ENCODE data around the gene BNIP3.
"Not testable (repeated sequence)": the region's sequence is repeated elsewhere in the genome, so short reads cannot be mapped to it uniquely, and the experiment has no call there.

The BNIP3 gene

DNA sequence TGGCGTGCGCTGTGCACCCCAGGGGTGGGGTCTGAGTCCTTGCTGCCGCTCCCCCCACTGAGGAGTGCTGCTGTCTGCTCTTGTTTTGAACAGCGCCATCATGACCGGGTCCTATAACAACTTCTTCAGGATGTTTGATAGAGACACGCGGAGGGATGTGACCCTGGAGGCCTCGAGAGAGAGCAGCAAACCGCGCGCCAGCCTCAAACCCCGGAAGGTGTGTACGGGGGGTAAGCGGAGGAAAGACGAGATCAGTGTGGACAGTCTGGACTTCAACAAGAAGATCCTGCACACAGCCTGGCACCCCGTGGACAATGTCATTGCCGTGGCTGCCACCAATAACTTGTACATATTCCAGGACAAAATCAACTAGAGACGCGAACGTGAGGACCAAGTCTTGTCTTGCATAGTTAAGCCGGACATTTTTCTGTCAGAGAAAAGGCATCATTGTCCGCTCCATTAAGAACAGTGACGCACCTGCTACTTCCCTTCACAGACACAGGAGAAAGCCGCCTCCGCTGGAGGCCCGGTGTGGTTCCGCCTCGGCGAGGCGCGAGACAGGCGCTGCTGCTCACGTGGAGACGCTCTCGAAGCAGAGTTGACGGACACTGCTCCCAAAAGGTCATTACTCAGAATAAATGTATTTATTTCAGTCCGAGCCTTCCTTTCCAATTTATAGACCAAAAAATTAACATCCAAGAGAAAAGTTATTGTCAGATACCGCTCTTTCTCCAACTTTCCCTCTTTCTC, 26.0 kb downstream of the BNIP3 start:
- no peaks in the 10 kb centered on the region for H3K9me3 Mint-ChIP-seq
- ATAC-seq (no peak), DNase-seq (ENCODE audit: low spot score in 2 of 2) (no peak)
- H3K27ac Mint-ChIP-seq = no peak overlapping the region
- H3K4me3 Mint-ChIP-seq = no peak overlapping the region
- peaks cover 12% of the 10 kb centered on the region for H3K4me1 Mint-ChIP-seq
- H3K36me3 Mint-ChIP-seq = peaks cover 78% of the 10 kb centered on the region

DNA sequence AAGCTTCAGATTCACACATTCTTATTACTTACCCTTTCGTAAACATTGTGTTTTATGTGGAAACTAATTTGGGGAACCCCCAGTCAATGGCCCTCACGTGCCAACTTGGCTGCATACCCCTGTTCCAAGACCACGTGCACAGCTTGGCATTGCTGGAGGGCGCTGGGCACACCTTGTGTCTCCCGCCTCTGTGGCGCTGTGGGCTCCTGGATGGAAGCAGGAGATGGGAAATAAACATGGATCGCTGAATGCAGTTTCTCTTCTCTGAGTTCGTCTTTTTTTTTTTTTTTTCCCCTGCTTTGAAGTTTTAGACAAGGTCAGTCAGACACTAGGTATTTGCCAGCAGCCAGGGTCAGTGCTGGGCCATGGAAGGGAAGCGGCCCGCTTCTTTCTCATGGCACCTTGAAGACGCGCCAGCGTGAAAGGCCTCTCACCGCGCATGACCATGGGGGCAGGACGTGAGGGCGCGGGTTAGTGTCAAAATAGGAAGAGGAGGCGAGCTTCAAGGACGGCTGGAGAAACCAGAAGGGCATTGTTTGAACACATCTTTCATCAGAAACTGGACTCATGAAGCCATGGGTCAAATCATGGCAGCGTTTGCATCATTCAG, 27.3 kb downstream of the BNIP3 start:
- ATAC-seq = no peak
- H3K9me3 Mint-ChIP-seq = no peaks in the 10 kb centered on the region
- no peak for DNase-seq (ENCODE audit: low spot score in 2 of 2)
- peaks cover 12% of the 10 kb centered on the region for H3K4me1 Mint-ChIP-seq
- H3K4me3 Mint-ChIP-seq = no peak overlapping the region
- no peak overlapping the region for H3K27ac Mint-ChIP-seq
- H3K36me3 Mint-ChIP-seq = peaks cover 78% of the 10 kb centered on the region

DNA sequence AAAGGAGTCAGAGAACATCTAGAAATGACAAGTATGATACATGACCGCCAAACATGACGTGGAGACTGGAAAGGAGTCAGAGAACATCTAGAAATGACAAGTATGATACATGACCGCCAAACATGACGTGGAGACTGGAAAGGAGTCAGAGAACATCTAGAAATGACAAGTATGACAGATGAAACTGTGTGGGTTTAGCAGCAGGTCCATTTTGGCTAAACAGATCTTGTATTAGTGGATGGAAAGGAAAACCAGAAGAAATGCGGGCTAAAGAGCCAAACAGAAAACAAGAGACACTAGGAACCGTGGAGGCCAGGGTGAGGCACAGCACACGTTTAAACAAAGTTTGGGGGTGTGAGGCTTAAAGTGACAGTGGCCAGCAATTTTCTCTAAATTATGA, 31.8 kb downstream of the BNIP3 start:
- H3K36me3 Mint-ChIP-seq = peaks cover 82% of the 10 kb centered on the region
- not testable (repeated sequence) for H3K4me3 Mint-ChIP-seq; H3K9me3 Mint-ChIP-seq; H3K4me1 Mint-ChIP-seq; H3K27ac Mint-ChIP-seq; DNase-seq (ENCODE audit: low spot score in 2 of 2); ATAC-seq

DNA sequence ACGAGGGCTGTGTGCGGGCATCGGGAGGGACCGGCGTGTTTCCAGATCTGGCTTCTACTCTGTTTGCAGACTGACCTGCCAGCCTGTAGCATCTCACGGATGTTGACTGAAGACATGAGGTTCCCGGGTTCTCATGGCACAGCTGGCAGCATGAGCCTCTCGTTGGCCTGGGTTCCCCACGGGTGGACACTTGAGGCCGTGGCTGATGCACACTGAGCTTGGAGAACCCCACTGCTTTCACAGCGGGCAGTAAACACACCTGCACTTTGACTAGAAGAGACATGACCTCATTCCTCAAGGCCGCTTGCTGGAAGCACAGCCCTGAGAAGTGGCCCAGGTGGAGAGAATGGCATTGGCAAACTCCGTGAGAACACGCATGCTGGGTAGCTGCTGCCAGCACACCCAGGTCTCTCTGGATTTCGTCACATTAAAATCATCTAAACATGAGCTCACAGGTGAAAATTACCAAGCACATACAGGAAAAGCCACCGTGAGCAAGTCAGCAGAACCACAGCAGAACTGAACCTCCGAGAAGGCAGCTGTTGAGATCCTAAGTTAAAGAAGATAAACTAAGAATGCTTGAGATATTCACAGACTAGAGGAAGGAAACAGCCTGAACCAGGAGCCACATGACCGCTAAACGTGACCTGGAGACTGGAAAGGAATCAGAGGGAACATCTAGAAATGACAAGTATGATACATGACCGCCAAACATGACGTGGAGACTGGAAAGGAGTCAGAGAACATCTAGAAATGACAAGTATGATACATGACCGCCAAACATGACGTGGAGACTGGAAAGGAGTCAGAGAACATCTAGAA, 32.5 kb downstream of the BNIP3 start:
- peaks cover 82% of the 10 kb centered on the region for H3K36me3 Mint-ChIP-seq
- DNase-seq (ENCODE audit: low spot score in 2 of 2) = no peak
- H3K4me1 Mint-ChIP-seq = peaks cover under 1% of the 10 kb centered on the region
- ATAC-seq = no peak
- no peak overlapping the region for H3K4me3 Mint-ChIP-seq
- no peaks in the 10 kb centered on the region for H3K9me3 Mint-ChIP-seq
- no peak overlapping the region for H3K27ac Mint-ChIP-seq

DNA sequence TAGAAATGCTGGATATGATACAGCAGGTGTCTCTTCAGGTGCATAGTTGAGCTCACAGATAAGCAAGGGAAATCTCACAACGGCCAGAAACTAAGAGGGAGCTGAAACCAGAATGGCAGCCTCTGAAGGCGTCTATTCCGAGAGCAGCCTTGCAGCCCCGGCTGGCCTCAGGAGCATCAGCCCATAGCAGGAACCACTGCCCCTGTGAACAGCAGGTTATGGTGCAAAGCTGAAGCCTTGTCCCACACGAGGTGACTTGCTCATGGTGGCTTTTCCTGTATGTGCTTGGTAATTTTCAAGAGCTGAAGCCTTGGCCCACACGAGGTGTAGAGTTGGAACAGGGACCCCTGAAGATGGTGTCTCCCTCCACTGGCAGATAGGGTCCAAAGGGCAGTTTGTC, 33.2 kb downstream of the BNIP3 start:
- no peak for ATAC-seq
- DNase-seq (ENCODE audit: low spot score in 2 of 2) = no peak
- Mint-ChIP-seq H3K36me3 (peaks cover 82% of the 10 kb centered on the region), H3K27ac (no peak overlapping the region), H3K4me1 (no peaks in the 10 kb centered on the region), H3K9me3 (no peaks in the 10 kb centered on the region), H3K4me3 (no peak overlapping the region)

DNA sequence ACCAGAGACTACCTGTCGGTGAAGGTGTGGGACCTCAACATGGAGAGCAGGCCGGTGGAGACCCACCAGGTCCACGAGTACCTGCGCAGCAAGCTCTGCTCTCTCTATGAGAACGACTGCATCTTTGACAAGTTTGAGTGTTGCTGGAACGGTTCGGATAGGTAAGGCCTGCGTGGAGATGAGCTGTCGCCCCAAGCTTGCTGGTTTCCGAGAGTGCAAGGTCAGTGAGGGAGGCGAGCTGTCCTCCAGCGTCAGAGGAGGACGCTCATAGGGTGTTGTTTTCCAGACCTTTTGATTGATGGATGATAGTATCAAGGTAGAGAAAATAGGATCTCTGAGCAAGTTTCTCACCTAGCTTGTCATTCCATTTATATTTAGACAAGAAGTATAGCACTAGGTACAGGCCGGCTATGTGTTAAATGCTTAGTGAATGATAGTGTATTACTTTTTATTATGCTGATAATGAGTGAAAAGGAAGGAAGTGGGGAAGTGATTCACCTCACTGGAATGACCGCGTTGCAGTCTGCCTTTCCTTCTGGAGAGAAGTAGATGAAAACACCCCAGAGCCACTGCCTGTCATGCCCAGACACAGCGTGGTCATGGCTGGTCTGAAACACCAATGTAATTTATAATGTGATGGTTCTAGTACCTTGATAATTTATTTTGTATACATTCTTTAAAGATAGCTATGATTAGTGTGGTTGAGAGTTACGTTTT, 33.9 kb downstream of the BNIP3 start:
- no peak overlapping the region for H3K4me3 Mint-ChIP-seq
- no peak for ATAC-seq
- DNase-seq (ENCODE audit: low spot score in 2 of 2) = no peak
- H3K4me1 Mint-ChIP-seq = no peaks in the 10 kb centered on the region
- H3K36me3 Mint-ChIP-seq = peaks cover 89% of the 10 kb centered on the region
- H3K27ac Mint-ChIP-seq = no peak overlapping the region
- no peaks in the 10 kb centered on the region for H3K9me3 Mint-ChIP-seq

DNA sequence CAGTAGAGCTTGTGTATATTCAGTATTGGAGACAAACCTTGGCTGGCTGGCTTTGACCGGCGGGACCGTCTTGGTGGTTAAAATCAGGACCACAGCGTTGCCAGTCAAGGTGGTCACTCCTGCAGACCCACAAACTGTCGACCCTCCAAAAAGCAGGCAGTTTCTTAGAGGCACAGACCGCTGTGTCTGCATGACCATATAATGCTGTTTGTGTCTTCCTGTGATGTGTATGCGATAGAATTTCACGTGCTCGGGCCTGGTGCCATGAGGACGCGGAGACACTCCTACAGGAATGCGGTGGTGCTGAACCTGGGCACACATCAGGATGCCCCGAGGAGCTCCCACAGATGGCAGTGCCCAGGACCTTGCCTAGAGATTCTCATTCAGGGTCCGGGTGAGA, 34.8 kb downstream of the BNIP3 start:
- DNase-seq (ENCODE audit: low spot score in 2 of 2) = no peak
- Mint-ChIP-seq H3K27ac (no peak overlapping the region), H3K9me3 (no peaks in the 10 kb centered on the region), H3K36me3 (peaks cover 97% of the 10 kb centered on the region), H3K4me1 (no peaks in the 10 kb centered on the region), H3K4me3 (no peak overlapping the region)
- no peak for ATAC-seq

DNA sequence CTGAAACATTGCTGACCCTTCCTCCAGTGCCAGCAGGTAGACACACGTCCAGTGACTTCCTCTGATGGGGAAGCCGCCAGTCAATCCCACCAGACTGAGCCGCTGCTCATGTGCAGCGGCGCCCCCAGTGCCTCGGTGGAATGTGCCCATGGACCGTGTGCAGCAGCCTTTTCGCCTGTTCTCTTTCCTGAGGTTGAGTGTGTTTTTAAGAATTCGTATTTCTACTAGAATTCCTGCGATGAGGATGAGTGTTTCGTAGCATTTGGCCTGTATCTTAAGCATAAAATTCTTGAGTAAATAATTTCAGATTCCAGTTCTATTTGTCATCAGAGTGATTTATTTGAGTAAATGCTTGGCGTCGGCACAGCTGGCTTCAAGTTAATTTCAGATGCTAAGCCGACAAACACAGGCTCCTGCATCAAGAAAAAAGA, 35.4 kb downstream of the BNIP3 start:
- no peaks in the 10 kb centered on the region for H3K4me1 Mint-ChIP-seq
- H3K9me3 Mint-ChIP-seq = no peaks in the 10 kb centered on the region
- no peak overlapping the region for H3K4me3 Mint-ChIP-seq
- peaks cover 97% of the 10 kb centered on the region for H3K36me3 Mint-ChIP-seq
- no peak for ATAC-seq
- no peak overlapping the region for H3K27ac Mint-ChIP-seq
- DNase-seq (ENCODE audit: low spot score in 2 of 2) = no peak

DNA sequence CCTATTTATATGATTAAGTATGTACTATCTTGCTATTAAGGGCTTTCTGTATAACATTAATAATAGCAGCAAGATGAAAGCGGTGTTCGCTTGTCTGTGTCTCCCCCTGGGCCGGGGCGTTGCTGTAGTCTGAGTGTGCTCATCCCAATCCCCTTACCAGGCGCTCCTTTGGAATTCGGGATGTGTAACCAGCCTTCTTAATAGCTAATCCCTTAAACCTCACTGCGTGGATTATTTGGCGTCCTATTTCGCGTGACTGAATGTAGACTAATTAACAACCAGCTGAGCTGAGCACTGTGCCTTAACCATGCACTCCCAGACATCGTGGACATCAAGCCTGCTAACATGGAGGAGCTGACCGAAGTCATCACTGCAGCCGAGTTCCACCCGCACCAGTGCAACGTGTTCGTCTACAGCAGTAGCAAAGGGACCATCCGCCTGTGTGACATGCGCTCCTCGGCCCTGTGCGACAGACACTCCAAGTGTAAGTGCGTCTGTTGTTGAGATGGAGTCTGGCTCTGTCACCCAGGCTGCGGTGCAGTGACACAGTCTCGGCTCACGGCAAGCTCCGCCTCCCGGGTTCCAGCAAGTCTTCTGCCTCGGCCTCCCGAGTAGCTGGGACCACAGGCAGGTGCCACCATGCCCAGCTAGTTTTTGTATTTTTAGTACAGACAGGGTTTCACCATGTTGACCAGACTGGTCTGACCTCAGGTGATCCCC, 36.6 kb downstream of the BNIP3 start:
- H3K4me1 Mint-ChIP-seq = no peaks in the 10 kb centered on the region
- no peak for ATAC-seq
- H3K36me3 Mint-ChIP-seq = peaks cover 97% of the 10 kb centered on the region
- H3K27ac Mint-ChIP-seq = peak overlapping the region; percentile 7
- no peaks in the 10 kb centered on the region for H3K9me3 Mint-ChIP-seq
- no peak overlapping the region for H3K4me3 Mint-ChIP-seq
- no peak for DNase-seq (ENCODE audit: low spot score in 2 of 2)

DNA sequence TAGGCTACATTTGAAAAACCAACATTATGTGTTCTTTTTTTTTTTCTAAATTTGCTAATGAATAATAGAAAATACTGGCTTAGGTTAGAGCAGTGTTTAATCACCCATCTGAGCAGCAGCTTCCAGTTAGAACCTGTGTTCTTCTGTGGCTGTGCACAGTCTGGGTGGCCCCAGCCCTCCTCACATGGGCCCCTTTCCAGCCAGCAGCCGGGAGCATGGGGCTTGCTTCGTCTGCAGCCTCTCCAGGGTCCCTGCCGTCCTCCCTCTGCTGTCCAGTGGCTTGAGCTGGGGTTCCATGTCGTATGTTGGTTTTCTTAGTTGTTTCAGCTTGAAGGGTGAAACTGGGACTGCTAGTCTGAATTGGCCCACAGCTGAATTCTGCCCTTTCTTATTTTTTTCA, 37.3 kb downstream of the BNIP3 start:
- DNase-seq (ENCODE audit: low spot score in 2 of 2) (no peak), ATAC-seq (no peak)
- Mint-ChIP-seq H3K4me3 (no peak overlapping the region), H3K27ac (peak overlapping the region; percentile 7), H3K4me1 (no peaks in the 10 kb centered on the region), H3K36me3 (peaks cover 98% of the 10 kb centered on the region), H3K9me3 (no peaks in the 10 kb centered on the region)

DNA sequence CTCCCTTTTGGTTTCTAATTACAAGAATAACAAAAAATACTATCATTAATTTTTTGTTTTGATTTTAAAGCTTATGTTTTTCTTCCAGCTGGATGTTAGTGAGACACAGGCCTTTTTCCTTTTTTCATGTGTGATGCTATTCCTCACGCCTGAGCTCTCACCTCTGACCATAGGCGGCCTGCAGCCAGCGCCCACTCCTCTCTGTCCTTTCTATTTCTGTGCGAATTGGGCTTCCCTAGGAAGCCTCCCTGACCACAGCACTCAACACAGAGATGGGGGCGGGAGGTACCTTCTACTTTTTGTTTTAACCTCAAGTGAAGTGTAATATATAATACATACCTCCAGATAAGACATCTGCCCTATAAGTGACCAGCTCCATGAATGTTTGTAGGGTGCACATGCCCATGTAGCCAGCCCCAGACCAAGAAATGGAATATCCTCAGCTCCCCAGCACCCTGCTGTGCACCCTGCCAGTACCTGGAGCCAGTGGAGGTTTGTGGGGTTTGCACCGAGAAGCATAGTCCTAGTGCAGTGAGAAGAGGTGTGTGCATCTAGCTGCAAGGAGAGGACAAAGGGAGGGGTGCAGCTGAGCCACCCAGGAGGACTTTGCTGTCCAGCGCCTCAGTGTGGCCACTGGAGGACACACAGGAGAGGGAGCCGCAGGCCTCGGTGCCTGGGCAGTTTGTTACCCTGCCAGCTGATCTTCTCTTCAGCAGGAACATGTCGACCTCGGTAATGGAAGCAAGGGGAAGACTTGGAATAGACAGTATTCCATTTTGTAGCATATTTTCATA, 38.5 kb downstream of the BNIP3 start:
- Mint-ChIP-seq H3K36me3 (peaks cover 96% of the 10 kb centered on the region), H3K9me3 (no peaks in the 10 kb centered on the region), H3K27ac (no peak overlapping the region), H3K4me3 (no peak overlapping the region), H3K4me1 (no peaks in the 10 kb centered on the region)
- ATAC-seq (no peak), DNase-seq (ENCODE audit: low spot score in 2 of 2) (no peak)

DNA sequence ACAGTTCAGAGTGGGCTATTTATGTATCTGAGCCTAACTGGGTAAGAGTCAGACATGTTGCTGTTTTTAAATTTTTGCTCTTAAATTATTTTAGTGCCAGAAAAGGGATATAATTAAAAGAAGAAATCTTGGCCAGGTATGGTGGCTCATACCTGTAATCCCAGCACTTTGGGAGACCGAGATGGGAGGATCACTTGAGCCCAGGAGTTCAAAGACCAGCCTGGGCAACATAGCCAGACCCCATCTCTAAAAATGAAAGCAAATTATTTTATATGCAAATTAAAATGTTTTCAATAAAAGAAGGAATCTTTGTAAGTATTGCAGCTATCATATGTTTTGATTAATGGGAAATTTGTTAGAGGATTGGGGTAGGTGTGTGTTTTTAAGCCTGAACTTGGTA, 39.3 kb downstream of the BNIP3 start:
- Mint-ChIP-seq H3K27ac (no peak overlapping the region), H3K4me3 (no peak overlapping the region), H3K36me3 (peaks cover 96% of the 10 kb centered on the region), H3K4me1 (no peaks in the 10 kb centered on the region), H3K9me3 (no peaks in the 10 kb centered on the region)
- DNase-seq (ENCODE audit: low spot score in 2 of 2) (no peak), ATAC-seq (no peak)

DNA sequence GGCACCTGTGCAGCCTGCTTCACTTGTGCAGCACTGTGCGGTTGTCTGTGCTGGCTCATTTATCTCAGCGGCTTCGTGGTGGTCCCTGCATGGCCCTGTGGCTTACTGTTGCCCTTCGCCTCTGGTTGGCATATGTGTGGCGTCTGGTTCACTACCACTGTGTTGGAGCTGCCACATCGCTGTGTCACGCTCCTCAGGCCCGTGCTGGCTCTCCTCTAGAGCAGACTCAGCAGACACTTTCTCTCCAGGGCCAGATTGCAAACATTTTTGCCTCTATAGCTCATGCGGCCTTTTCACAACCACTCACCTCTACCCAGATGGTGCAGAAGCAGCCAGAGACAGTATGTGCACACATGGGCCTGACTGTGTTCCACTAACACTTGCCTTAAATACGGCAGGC, 43.0 kb downstream of the BNIP3 start:
- no peak overlapping the region for H3K27ac Mint-ChIP-seq
- peaks cover 93% of the 10 kb centered on the region for H3K36me3 Mint-ChIP-seq
- H3K4me3 Mint-ChIP-seq = no peak overlapping the region
- no peaks in the 10 kb centered on the region for H3K4me1 Mint-ChIP-seq
- no peaks in the 10 kb centered on the region for H3K9me3 Mint-ChIP-seq
- DNase-seq (ENCODE audit: low spot score in 2 of 2) (no peak), ATAC-seq (no peak)

DNA sequence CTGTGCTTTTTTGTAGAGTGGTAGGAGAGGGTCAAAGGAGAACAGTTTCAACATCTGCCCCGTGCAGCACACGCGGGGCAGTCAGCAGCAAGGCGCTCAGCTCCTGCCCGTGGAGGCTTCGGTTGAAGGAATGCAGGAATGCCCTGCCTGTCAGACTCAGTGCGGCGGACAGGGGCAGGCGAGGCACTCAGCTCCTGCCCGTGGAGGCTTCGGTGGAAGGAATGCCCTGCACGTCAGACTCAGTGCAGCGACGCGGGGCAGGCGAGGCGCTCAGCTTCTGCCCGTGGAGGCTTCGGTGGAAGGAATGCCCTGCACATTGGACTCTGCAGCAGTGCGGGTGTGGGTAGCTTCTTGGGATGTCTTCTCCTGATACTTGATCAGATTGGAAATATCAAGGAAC, 43.9 kb downstream of the BNIP3 start:
- ATAC-seq = no peak
- DNase-seq (ENCODE audit: low spot score in 2 of 2) = no peak
- Mint-ChIP-seq H3K4me3 (no peak overlapping the region), H3K4me1 (no peaks in the 10 kb centered on the region), H3K27ac (no peak overlapping the region), H3K36me3 (peaks cover 87% of the 10 kb centered on the region), H3K9me3 (no peaks in the 10 kb centered on the region)
